HepG2 (cell line): ENCODE data around the gene NAV2. TPM values are rescaled to one million over a fixed set of nuclear protein-coding genes. Genes with fewer than 3 reads are reported as not detected.

Source experiments
- ETV5 ChIP-seq: IDR thresholded peaks from 2 replicates; pipeline ENCODE4 v1.6.1; 2018; ENCODE audit warnings: missing biosample characterization, missing genetic modification reagents, inconsistent platforms, borderline replicate concordance
- ISX ChIP-seq: sonication (generic); formaldehyde crosslinking; conservative IDR thresholded peaks from 2 replicates; pipeline ENCODE4 v1.5.0; 2020; ENCODE audit warnings: missing genetic modification reagents
- NPAS2 ChIP-seq: sonication (generic); formaldehyde crosslinking; IDR thresholded peaks from 2 replicates; pipeline ENCODE4 v1.8.0; 2022; ENCODE audit warnings: mild to moderate bottlenecking, missing genetic modification reagents, borderline replicate concordance
- NR1H2 ChIP-seq: sonication (generic); formaldehyde crosslinking; IDR thresholded peaks from 2 replicates; pipeline ENCODE4 v1.8.1; 2022; ENCODE audit warnings: low read depth, missing genetic modification reagents, borderline replicate concordance
- RARG ChIP-seq: sonication (generic); formaldehyde crosslinking; IDR thresholded peaks from 2 replicates; pipeline ENCODE4 v1.4.0; 2020; ENCODE audit warnings: low read depth, mild to moderate bottlenecking, missing genetic modification reagents
- RFX5 ChIP-seq: IDR thresholded peaks from 2 replicates; pipeline ENCODE4 v1.6.1; 2011; ENCODE audit warnings: low read depth, low read length, improper control_type of control experiment
- SALL1 ChIP-seq: sonication (generic); formaldehyde crosslinking; IDR thresholded peaks from 2 replicates; pipeline ENCODE4 v1.8.0; 2022; ENCODE audit warnings: mild to moderate bottlenecking, missing genetic modification reagents
- SAP130 ChIP-seq: IDR thresholded peaks from 2 replicates; pipeline ENCODE4 v1.6.1; 2016; ENCODE audit warnings: low read depth
- U2AF2 ChIP-seq: fragments of 200-400 bp; formaldehyde crosslinking; IDR thresholded peaks from 2 replicates; pipeline ENCODE4 v1.6.1; 2017; ENCODE audit warnings: low read depth, mild to moderate bottlenecking, low read length
- ZNF367 ChIP-seq: sonication (generic); formaldehyde crosslinking; IDR thresholded peaks from 2 replicates; pipeline ENCODE4 v1.4.0; 2020; ENCODE audit warnings: missing genetic modification reagents, borderline replicate concordance
- ZNF572 ChIP-seq: sonication (generic); formaldehyde crosslinking; IDR thresholded peaks from 2 replicates; pipeline ENCODE4 v1.5.1; 2020; ENCODE audit warnings: mild to moderate bottlenecking, missing genetic modification reagents
- ZNF605 ChIP-seq: sonication (generic); formaldehyde crosslinking; IDR thresholded peaks from 2 replicates; pipeline ENCODE4 v1.8.0; 2022; ENCODE audit warnings: mild to moderate bottlenecking, missing genetic modification reagents
- ZNF891 ChIP-seq: sonication (generic); formaldehyde crosslinking; IDR thresholded peaks from 2 replicates; pipeline ENCODE4 v1.5.0; 2020; ENCODE audit warnings: mild to moderate bottlenecking, missing genetic modification reagents
- polyA plus RNA-seq, 8 experiments: library from polyadenylated mRNA; depleted of rRNA in 3 of 8; stranded (reverse) in 7 of 8; unstranded in 1 of 8; fragments of >200 nt; fragmentation: Illumina TruSeq in 4 of 8; extraction: Trizol in 4 of 8; gene quantifications; 2 replicates each; pipeline versions ENCODE4 v1.2.1 to v1.2.3, GENCODE V29; 2011 to 2016; ENCODE audit warnings: low read depth in 4 of 8, missing spikeins in 1 of 8, mixed read lengths in 1 of 8; ENCODE audit not compliant: insufficient read depth in 1 of 8
- total RNA-seq, 5 experiments: library from RNA; depleted of rRNA; stranded (reverse); fragments of >200 nt; fragmentation: Illumina TruSeq; extraction: Trizol; gene quantifications; 2 replicates each; pipeline ENCODE4 v1.2.3, GENCODE V29; 2016; ENCODE audit warnings: low read depth in 1 of 5
- TF ChIP-seq, protein P1 (sequence below): sonication (generic); formaldehyde crosslinking; IDR thresholded peaks from 2 replicates; pipeline ENCODE4 v1.5.0; 2020; ENCODE audit warnings: mild to moderate bottlenecking, missing genetic modification reagents, borderline replicate concordance
- TF ChIP-seq, protein P2 (sequence below): IDR thresholded peaks from 2 replicates; pipeline ENCODE4 v1.6.1; 2016; ENCODE audit warnings: mild to moderate bottlenecking
- TF ChIP-seq, protein P3 (sequence below): sonication (generic); IDR thresholded peaks from 2 replicates; pipeline ENCODE4 v1.6.1; 2016; ENCODE audit warnings: low read depth, borderline replicate concordance
- TF ChIP-seq, protein P4 (sequence below): sonication (generic); formaldehyde crosslinking; IDR thresholded peaks from 2 replicates; pipeline ENCODE4 v1.4.0; 2020; ENCODE audit warnings: missing genetic modification reagents
- TF ChIP-seq, protein P5 (sequence below): sonication (generic); formaldehyde crosslinking; IDR thresholded peaks from 2 replicates; pipeline ENCODE4 v1.4.0; 2020; ENCODE audit warnings: mild to moderate bottlenecking, missing genetic modification reagents
- TF ChIP-seq, protein P6 (sequence below): sonication (generic); formaldehyde crosslinking; IDR thresholded peaks from 2 replicates; pipeline ENCODE4 v1.5.0; 2020; ENCODE audit warnings: missing genetic modification reagents

The NAV2 gene
- total and polyA plus RNA-seq, 2 of the 13 experiments (the other 11 are each of a cell fraction or from before 2014, with no cell fraction given): 9.3 to 34.6 TPM

DNA sequence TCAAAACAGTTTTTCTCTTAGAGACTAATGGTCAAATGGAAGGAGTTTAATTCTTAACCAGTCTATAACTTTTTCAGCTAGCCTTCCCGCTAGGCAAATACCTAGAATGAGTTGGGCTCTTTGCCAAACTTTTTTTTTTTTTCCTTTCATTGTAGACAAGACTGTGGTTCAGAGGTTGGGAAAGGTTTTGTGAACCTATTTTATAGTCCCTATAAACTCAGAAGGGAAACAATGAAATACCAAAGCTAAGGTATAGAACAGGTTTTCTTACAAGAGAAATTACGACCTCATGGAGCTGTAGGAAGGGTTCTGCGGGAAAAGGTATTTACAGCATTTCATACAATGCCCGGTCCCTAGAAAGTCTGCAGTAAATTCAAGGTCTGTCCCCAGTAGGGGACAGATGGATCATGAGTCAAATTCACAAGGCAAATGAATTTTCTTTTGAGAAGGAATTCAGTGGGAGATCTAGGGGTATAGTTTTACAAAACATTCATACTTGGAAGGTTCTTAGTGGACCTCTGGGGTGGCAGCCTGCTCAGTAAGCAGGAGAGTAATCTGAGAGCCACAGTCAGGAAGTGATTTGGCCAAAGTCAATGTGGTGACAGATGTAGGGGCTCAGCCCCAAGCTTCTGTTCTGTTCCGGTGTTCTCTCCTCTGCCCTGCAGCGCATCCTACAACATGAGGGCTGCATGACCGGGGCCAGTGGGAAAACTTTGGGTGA is 300.9 kb downstream of the NAV2 start (continued):
- TF ChIP-seq ZNF891 (CRISPR knock-in tag) (no peak), NR1H2 (CRISPR knock-in tag) (no peak), U2AF2 (no peak), ZNF572 (no peak), ISX (no peak), ZNF605 (no peak), SALL1 (CRISPR knock-in tag) (0 out of 2 replicates have a peak, but pooled peaks have one; percentile 30), RFX5 (no peak), RARG (no peak), ZNF367 (no peak), ETV5 (peak; percentile 91), NPAS2 (no peak), SAP130 (CRISPR knock-in tag) (peak; percentile 62; the same call in 1 of the 2 replicates)
- TF ChIP-seq, protein P1, sequence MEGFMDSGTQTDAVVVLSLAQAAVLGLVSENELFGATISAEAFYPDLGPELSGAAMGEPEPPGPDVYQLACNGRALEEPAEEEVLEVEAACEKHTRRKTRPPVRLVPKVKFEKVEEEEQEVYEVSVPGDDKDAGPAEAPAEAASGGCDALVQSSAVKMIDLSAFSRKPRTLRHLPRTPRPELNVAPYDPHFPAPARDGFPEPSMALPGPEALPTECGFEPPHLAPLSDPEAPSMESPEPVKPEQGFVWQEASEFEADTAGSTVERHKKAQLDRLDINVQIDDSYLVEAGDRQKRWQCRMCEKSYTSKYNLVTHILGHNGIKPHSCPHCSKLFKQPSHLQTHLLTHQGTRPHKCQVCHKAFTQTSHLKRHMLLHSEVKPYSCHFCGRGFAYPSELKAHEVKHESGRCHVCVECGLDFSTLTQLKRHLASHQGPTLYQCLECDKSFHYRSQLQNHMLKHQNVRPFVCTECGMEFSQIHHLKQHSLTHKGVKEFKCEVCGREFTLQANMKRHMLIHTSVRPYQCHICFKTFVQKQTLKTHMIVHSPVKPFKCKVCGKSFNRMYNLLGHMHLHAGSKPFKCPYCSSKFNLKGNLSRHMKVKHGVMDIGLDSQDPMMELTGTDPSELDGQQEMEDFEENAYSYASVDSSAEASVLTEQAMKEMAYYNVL (CRISPR knock-in tag): no peak
- TF ChIP-seq, protein P2, sequence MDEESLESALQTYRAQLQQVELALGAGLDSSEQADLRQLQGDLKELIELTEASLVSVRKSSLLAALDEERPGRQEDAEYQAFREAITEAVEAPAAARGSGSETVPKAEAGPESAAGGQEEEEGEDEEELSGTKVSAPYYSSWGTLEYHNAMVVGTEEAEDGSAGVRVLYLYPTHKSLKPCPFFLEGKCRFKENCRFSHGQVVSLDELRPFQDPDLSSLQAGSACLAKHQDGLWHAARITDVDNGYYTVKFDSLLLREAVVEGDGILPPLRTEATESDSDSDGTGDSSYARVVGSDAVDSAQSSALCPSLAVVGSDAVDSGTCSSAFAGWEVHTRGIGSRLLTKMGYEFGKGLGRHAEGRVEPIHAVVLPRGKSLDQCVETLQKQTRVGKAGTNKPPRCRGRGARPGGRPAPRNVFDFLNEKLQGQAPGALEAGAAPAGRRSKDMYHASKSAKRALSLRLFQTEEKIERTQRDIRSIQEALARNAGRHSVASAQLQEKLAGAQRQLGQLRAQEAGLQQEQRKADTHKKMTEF (CRISPR knock-in tag): peak; percentile 28; the same call in 1 of the 2 replicates
- TF ChIP-seq, protein P3, sequence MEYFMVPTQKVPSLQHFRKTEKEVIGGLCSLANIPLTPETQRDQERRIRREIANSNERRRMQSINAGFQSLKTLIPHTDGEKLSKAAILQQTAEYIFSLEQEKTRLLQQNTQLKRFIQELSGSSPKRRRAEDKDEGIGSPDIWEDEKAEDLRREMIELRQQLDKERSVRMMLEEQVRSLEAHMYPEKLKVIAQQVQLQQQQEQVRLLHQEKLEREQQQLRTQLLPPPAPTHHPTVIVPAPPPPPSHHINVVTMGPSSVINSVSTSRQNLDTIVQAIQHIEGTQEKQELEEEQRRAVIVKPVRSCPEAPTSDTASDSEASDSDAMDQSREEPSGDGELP: no peak
- TF ChIP-seq, protein P4, sequence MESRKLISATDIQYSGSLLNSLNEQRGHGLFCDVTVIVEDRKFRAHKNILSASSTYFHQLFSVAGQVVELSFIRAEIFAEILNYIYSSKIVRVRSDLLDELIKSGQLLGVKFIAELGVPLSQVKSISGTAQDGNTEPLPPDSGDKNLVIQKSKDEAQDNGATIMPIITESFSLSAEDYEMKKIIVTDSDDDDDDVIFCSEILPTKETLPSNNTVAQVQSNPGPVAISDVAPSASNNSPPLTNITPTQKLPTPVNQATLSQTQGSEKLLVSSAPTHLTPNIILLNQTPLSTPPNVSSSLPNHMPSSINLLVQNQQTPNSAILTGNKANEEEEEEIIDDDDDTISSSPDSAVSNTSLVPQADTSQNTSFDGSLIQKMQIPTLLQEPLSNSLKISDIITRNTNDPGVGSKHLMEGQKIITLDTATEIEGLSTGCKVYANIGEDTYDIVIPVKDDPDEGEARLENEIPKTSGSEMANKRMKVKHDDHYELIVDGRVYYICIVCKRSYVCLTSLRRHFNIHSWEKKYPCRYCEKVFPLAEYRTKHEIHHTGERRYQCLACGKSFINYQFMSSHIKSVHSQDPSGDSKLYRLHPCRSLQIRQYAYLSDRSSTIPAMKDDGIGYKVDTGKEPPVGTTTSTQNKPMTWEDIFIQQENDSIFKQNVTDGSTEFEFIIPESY (CRISPR knock-in tag): no peak
- TF ChIP-seq, protein P5, sequence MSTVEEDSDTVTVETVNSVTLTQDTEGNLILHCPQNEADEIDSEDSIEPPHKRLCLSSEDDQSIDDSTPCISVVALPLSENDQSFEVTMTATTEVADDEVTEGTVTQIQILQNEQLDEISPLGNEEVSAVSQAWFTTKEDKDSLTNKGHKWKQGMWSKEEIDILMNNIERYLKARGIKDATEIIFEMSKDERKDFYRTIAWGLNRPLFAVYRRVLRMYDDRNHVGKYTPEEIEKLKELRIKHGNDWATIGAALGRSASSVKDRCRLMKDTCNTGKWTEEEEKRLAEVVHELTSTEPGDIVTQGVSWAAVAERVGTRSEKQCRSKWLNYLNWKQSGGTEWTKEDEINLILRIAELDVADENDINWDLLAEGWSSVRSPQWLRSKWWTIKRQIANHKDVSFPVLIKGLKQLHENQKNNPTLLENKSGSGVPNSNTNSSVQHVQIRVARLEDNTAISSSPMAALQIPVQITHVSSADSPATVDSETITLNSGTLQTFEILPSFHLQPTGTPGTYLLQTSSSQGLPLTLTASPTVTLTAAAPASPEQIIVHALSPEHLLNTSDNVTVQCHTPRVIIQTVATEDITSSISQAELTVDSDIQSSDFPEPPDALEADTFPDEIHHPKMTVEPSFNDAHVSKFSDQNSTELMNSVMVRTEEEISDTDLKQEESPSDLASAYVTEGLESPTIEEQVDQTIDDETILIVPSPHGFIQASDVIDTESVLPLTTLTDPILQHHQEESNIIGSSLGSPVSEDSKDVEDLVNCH (CRISPR knock-in tag): no peak
- TF ChIP-seq, protein P6, sequence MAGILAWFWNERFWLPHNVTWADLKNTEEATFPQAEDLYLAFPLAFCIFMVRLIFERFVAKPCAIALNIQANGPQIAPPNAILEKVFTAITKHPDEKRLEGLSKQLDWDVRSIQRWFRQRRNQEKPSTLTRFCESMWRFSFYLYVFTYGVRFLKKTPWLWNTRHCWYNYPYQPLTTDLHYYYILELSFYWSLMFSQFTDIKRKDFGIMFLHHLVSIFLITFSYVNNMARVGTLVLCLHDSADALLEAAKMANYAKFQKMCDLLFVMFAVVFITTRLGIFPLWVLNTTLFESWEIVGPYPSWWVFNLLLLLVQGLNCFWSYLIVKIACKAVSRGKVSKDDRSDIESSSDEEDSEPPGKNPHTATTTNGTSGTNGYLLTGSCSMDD (CRISPR knock-in tag): no peak
